BE2C (cell line): Measurements from ENCODE around the gene BSN.
A peak's percentile ranks its signal among the peaks of the same experiment; 100 is the strongest.

Source experiments
- DNase-seq: peaks from one replicate; pipeline ENCODE4 v3.0.0-alpha.2; 2020
- H3K27me3 ChIP-seq: fragments of 250-450 bp; sonication (Bioruptor Pico); 2 replicates; pipeline ENCODE4 v1.5.1; 2020; ENCODE audit warnings: mild to moderate bottlenecking
- H3K36me3 ChIP-seq: fragments of 250-450 bp; sonication (Bioruptor Pico); 2 replicates; pipeline ENCODE4 v1.5.1; 2020; ENCODE audit warnings: mild to moderate bottlenecking
- H3K4me1 ChIP-seq: fragments of 250-450 bp; sonication (Bioruptor Pico); 2 replicates; pipeline ENCODE4 v1.5.1; 2020
- H3K4me3 ChIP-seq: 2 replicates; pipeline ENCODE4 v1.5.1; 2011; ENCODE audit warnings: low read depth, low read length
- H3K9me3 ChIP-seq: fragments of 250-450 bp; sonication (Bioruptor Pico); 2 replicates; pipeline ENCODE4 v1.5.1; 2020
- CTCF ChIP-seq: IDR thresholded peaks from 2 replicates; pipeline ENCODE4 v1.5.1; 2012; ENCODE audit warnings: mild to moderate bottlenecking, low read depth, low read length

The BSN gene

GRCh38 chr3:49609815-49610214 is 55.5 kb downstream of the BSN start:
- TF ChIP-seq CTCF, result no peak
- H3K36me3 ChIP-seq, result no peaks in the 10 kb centered on the region

GRCh38 chr3:49610666-49611280 is 56.5 kb downstream of the BSN start:
- DNase-seq, result no peak
- Histone ChIP-seq H3K27me3 (no peaks in the 10 kb centered on the region), H3K9me3 (no peaks in the 10 kb centered on the region), H3K4me1 (no peaks in the 10 kb centered on the region), H3K4me3 (no peak overlapping the region), H3K36me3 (no peaks in the 10 kb centered on the region)
- no peak for TF ChIP-seq CTCF

More at GRCh38 chr3:49609815-49610214, 55.5 kb downstream of the BSN start:
- DNase-seq, result peak; percentile 26
- H3K9me3 ChIP-seq, result no peaks in the 10 kb centered on the region
- H3K27me3 ChIP-seq, result no peaks in the 10 kb centered on the region
- H3K4me1 ChIP-seq, result no peaks in the 10 kb centered on the region
- H3K4me3 ChIP-seq, result no peak overlapping the region

GRCh38 chr3:49611291-49611690 is 57.0 kb downstream of the BSN start:
- Histone ChIP-seq H3K4me1 (no peaks in the 10 kb centered on the region), H3K27me3 (no peaks in the 10 kb centered on the region), H3K9me3 (no peaks in the 10 kb centered on the region), H3K4me3 (no peak overlapping the region), H3K36me3 (no peaks in the 10 kb centered on the region)
- TF ChIP-seq CTCF, result no peak
- no peak for DNase-seq

- DNase-seq, result no peak
- Histone ChIP-seq H3K36me3 (no peaks in the 10 kb centered on the region), H3K9me3 (no peaks in the 10 kb centered on the region), H3K27me3 (no peaks in the 10 kb centered on the region), H3K4me3 (no peak overlapping the region), H3K4me1 (no peaks in the 10 kb centered on the region)
- TF ChIP-seq CTCF, result no peak
Measured at GRCh38 chr3:49611719-49612118, 57.4 kb downstream of the BSN start.

GRCh38 chr3:49614936-49615335 is 60.7 kb downstream of the BSN start:
- Histone ChIP-seq H3K4me3 (no peak overlapping the region), H3K4me1 (no peaks in the 10 kb centered on the region), H3K27me3 (no peaks in the 10 kb centered on the region), H3K9me3 (no peaks in the 10 kb centered on the region), H3K36me3 (no peaks in the 10 kb centered on the region)
- no peak for DNase-seq
- TF ChIP-seq CTCF, result no peak

- H3K27me3 ChIP-seq, result no peaks in the 10 kb centered on the region
- H3K4me1 ChIP-seq, result no peaks in the 10 kb centered on the region
- no peaks in the 10 kb centered on the region for H3K9me3 ChIP-seq
- no peaks in the 10 kb centered on the region for H3K36me3 ChIP-seq
- no peak for DNase-seq
- no peak for TF ChIP-seq CTCF
- no peak overlapping the region for H3K4me3 ChIP-seq
Measured at GRCh38 chr3:49616061-49616460, 61.8 kb downstream of the BSN start.
